ENCODE data around the gene R3HDM4.

DNA sequence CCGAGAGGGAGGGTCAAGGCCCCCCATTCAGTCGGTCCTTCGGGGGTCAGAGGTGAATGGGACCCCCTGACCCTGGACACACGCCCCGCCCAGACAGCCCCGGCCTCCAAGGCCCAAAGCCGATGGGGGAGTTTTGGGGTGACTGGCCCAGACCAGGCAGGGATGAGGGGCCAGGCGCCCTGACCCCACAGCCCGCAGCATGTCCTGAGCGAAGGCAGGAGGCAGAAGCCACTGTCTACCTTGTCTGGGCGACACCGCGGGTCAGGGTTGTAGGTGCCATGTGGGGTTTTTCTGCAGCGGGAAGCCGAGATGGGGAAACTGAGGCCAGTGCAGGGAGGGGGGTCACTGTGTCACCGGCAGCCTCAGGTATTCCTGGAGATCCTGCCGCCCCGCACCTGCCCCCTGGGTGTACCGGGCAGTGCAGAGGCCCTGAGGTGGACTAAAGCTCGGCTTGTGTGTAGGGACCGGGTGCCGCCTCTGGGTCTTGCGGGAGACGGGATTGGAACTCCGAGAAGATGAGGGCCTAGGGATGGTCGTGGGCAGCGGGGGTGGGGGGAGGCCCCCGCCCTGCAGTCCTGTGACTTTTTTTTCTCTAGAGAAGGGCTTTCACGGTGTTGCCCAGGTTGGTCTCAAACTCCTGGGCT, 21.3 kb upstream of the R3HDM4 start:
- TF ChIP-seq EZH2 (IDR thresholded peaks at IDR 0.05; ENCODE audit: borderline replicate concordance, low read depth, low read length, severe bottlenecking) (no peak), GATA2 (IDR thresholded peaks at IDR 0.05; ENCODE audit: insufficient read depth, insufficient read length, low read depth, low read length) (no peak)
- TF ChIP-seq, protein P1, sequence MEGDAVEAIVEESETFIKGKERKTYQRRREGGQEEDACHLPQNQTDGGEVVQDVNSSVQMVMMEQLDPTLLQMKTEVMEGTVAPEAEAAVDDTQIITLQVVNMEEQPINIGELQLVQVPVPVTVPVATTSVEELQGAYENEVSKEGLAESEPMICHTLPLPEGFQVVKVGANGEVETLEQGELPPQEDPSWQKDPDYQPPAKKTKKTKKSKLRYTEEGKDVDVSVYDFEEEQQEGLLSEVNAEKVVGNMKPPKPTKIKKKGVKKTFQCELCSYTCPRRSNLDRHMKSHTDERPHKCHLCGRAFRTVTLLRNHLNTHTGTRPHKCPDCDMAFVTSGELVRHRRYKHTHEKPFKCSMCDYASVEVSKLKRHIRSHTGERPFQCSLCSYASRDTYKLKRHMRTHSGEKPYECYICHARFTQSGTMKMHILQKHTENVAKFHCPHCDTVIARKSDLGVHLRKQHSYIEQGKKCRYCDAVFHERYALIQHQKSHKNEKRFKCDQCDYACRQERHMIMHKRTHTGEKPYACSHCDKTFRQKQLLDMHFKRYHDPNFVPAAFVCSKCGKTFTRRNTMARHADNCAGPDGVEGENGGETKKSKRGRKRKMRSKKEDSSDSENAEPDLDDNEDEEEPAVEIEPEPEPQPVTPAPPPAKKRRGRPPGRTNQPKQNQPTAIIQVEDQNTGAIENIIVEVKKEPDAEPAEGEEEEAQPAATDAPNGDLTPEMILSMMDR (IDR thresholded peaks at IDR 0.05; ENCODE audit: extremely low read depth in 1 of 2, insufficient read depth in 1 of 2, low read depth in 1 of 2, low read length in 2 of 2): no peak

Measured in endothelial cell of umbilical vein (primary cell).